HEK293 (cell line): ENCODE results near the gene GIT1.
A peak's percentile ranks its signal among the peaks of the same experiment; 100 is the strongest.

Experiments
- CTCF ChIA-PET: fragments of 350-600 bp; formaldehyde crosslinking; extraction: SDS; loops from one replicate; lab custom pipeline; 2021; ENCODE audit warnings: antibody characterized with exemption; lab: Yijun Ruan, JAX
- POLR2A ChIA-PET: fragments of 300-600 bp; formaldehyde crosslinking; extraction: SDS; loops from one replicate; lab custom pipeline; 2020; ENCODE audit warnings: antibody characterized with exemption, inconsistent platforms; lab: Yijun Ruan, JAX
- H3K27ac ChIP-seq: fragments of 200-500 bp; sonication (Bioruptor generic); 2 replicates; pipeline ENCODE4 v1.5.1; 2014; ENCODE audit warnings: low read depth, low read length, control low read depth, inconsistent platforms; ENCODE audit errors: extremely low read depth
- H3K36me3 ChIP-seq, 2 experiments: fragments of 200-500 bp in 1 of 2; sonication (Bioruptor generic) in 1 of 2; 1 replicate in 1 of 2; 2 replicates in 1 of 2; pipeline ENCODE4 v1.5.1; 2014 to 2017; ENCODE audit warnings: inconsistent platforms in 2 of 2, low read length in 2 of 2; ENCODE audit not compliant: control insufficient read depth in 2 of 2, insufficient read depth in 1 of 2
- H3K4me1 ChIP-seq: fragments of 200-500 bp; sonication (Bioruptor generic); 2 replicates; pipeline ENCODE4 v1.5.1; 2014; ENCODE audit warnings: mild to moderate bottlenecking, low read length, inconsistent platforms; ENCODE audit not compliant: control insufficient read depth, insufficient read depth
- H3K4me3 ChIP-seq: 2 replicates; pipeline ENCODE4 v1.5.1; 2011; ENCODE audit warnings: low read depth, mild to moderate bottlenecking, control low read depth, low read length, moderate library complexity
- H3K9me3 ChIP-seq: fragments of 200-500 bp; sonication (Bioruptor generic); 2 replicates; pipeline ENCODE4 v1.5.1; 2014; ENCODE audit warnings: low read depth, low read length, inconsistent platforms; ENCODE audit not compliant: control insufficient read depth, insufficient read depth
- EGR2 ChIP-seq: fragments of 450-650 bp; formaldehyde crosslinking; IDR thresholded peaks from 2 replicates; pipeline ENCODE4 v1.5.1; 2016; ENCODE audit warnings: low read depth, missing biosample characterization, missing genetic modification characterization
- KLF1 ChIP-seq: fragments of 450-650 bp; formaldehyde crosslinking; IDR thresholded peaks from 2 replicates; pipeline ENCODE4 v1.5.1; 2016; ENCODE audit warnings: missing biosample characterization, missing genetic modification characterization
- MEIS1 ChIP-seq: sonication (generic); formaldehyde crosslinking; IDR thresholded peaks from 2 replicates; pipeline ENCODE4 v1.8.1; 2022; ENCODE audit warnings: missing genetic modification reagents, mild to moderate bottlenecking, borderline replicate concordance
- TRIM28 ChIP-seq: IDR thresholded peaks from 2 replicates; pipeline ENCODE4 v1.6.1; 2011; ENCODE audit warnings: low read length, control low read depth, borderline replicate concordance
- WT1 ChIP-seq: fragments of 450-650 bp; formaldehyde crosslinking; IDR thresholded peaks from 2 replicates; pipeline ENCODE4 v1.5.1; 2016; ENCODE audit warnings: missing biosample characterization, missing genetic modification characterization
- ZBTB17 ChIP-seq: fragments of 450-650 bp; formaldehyde crosslinking; IDR thresholded peaks from 2 replicates; pipeline ENCODE4 v1.5.1; 2016; ENCODE audit warnings: missing biosample characterization, missing genetic modification characterization
- ZBTB7A ChIP-seq: fragments of 450-650 bp; formaldehyde crosslinking; IDR thresholded peaks from 2 replicates; pipeline ENCODE4 v1.5.1; 2016; ENCODE audit warnings: low read depth, missing biosample characterization, missing genetic modification characterization
- ZFHX2 ChIP-seq: fragments of 450-650 bp; formaldehyde crosslinking; conservative IDR thresholded peaks from 2 replicates; pipeline ENCODE4 v1.5.1; 2016; ENCODE audit warnings: missing biosample characterization, missing genetic modification characterization
- ZNF121 ChIP-seq: fragments of 450-650 bp; formaldehyde crosslinking; IDR thresholded peaks from 2 replicates; pipeline ENCODE4 v1.5.1; 2016; ENCODE audit warnings: missing biosample characterization, missing genetic modification characterization
- ZNF248 ChIP-seq: fragments of 450-650 bp; formaldehyde crosslinking; IDR thresholded peaks from 2 replicates; pipeline ENCODE4 v1.5.1; 2017; ENCODE audit warnings: missing biosample characterization, missing genetic modification characterization
- ZNF354C ChIP-seq: fragments of 450-650 bp; formaldehyde crosslinking; IDR thresholded peaks from 2 replicates; pipeline ENCODE4 v1.5.1; 2016; ENCODE audit warnings: missing biosample characterization, missing genetic modification characterization, low read depth, borderline replicate concordance
- ZNF394 ChIP-seq: fragments of 450-650 bp; formaldehyde crosslinking; IDR thresholded peaks from 2 replicates; pipeline ENCODE4 v1.5.1; 2016; ENCODE audit warnings: missing biosample characterization, missing genetic modification characterization, mild to moderate bottlenecking, moderate library complexity, borderline replicate concordance
- ZNF544 ChIP-seq: fragments of 450-650 bp; formaldehyde crosslinking; IDR thresholded peaks from 2 replicates; pipeline ENCODE4 v1.5.0; 2017; ENCODE audit warnings: missing biosample characterization, missing genetic modification characterization
- ZNF596 ChIP-seq: fragments of 450-650 bp; IDR thresholded peaks from 2 replicates; pipeline ENCODE4 v1.5.0; 2018; ENCODE audit warnings: missing biosample characterization, mild to moderate bottlenecking, missing genetic modification characterization, moderate library complexity
- ZNF600 ChIP-seq: fragments of 450-650 bp; formaldehyde crosslinking; IDR thresholded peaks from 2 replicates; pipeline ENCODE4 v1.5.1; 2016; ENCODE audit warnings: missing biosample characterization, missing genetic modification characterization
- ZNF629 ChIP-seq: fragments of 450-650 bp; formaldehyde crosslinking; IDR thresholded peaks from 2 replicates; pipeline ENCODE4 v1.5.1; 2017; ENCODE audit warnings: missing biosample characterization, missing genetic modification characterization
- ZNF776 ChIP-seq: fragments of 450-650 bp; formaldehyde crosslinking; IDR thresholded peaks from 2 replicates; pipeline ENCODE4 v1.5.0; 2017; ENCODE audit warnings: missing biosample characterization, missing genetic modification characterization, borderline replicate concordance
- ZNF791 ChIP-seq: fragments of 450-650 bp; formaldehyde crosslinking; IDR thresholded peaks from 2 replicates; pipeline ENCODE4 v1.5.1; 2016; ENCODE audit warnings: missing biosample characterization, missing genetic modification characterization
- ZXDB ChIP-seq: fragments of 450-650 bp; formaldehyde crosslinking; IDR thresholded peaks from 2 replicates; pipeline ENCODE4 v1.5.1; 2016; ENCODE audit warnings: missing biosample characterization, missing genetic modification characterization
- TF ChIP-seq, protein P1 (sequence below): fragments of 450-650 bp; formaldehyde crosslinking; IDR thresholded peaks from 2 replicates; pipeline ENCODE4 v1.5.1; 2016; ENCODE audit warnings: missing biosample characterization, missing genetic modification characterization
- TF ChIP-seq, protein P2 (sequence below): fragments of 450-650 bp; formaldehyde crosslinking; IDR thresholded peaks from 2 replicates; pipeline ENCODE4 v1.5.1; 2016; ENCODE audit warnings: missing biosample characterization, missing genetic modification characterization, low read depth
- TF ChIP-seq, protein P3 (sequence below): fragments of 450-650 bp; formaldehyde crosslinking; IDR thresholded peaks from 2 replicates; pipeline ENCODE4 v1.5.1; 2016; ENCODE audit warnings: missing biosample characterization, missing genetic modification characterization
- TF ChIP-seq, protein P4 (sequence below): fragments of 450-650 bp; formaldehyde crosslinking; IDR thresholded peaks from 2 replicates; pipeline ENCODE4 v1.5.1; 2016; ENCODE audit warnings: missing biosample characterization, missing genetic modification characterization
- TF ChIP-seq, protein P5 (sequence below): fragments of 450-650 bp; IDR thresholded peaks from 2 replicates; pipeline ENCODE4 v1.5.1; 2018; ENCODE audit warnings: missing biosample characterization, missing genetic modification characterization

Gene GIT1

DNA sequence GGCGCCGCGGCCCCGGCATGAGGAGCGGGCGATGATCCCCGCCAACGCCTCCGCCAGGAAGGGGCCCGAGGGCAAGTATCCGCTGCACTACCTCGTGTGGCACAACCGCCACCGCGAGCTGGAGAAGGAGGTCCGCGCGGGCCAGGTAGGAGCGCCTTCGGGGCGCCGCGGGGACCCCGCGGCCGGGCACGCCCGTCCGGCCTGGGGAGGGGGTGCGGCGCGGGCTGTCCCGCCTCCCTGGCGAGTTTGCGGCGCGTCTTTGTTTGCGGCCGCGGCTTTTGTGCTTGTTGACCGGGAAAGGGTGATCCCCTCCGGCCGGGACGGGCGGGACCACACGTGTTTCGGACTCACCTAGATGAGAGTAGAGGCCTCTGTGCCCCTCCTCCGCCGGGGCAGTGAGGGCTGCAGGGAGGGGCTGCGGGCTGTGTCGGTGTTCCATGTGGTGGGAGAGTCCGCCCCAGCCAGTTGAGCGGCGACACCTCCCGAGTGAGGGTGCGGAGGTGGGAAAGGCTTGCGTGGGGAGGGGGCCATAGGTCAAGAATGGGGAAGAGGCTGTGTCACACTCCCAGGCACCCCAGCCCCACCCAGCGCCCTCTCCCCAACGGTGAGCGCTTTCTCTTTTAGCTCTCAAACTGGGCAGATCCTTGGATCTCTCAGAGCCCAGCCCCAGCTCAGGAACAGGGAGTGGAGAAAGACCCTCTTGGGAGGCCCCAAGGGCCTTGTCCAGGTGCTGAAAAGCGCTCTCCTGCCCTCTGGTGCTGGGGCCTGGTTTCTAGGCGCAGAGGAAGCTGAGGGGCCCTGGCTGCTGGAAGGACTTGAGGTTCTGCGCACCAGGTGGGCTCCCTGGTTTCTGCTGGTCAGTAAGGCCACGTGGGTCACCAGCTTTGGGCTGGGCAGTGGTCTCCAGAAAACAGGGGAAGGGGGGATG, 4.4 kb upstream of the GIT1 start (continued):
- TF ChIP-seq ZBTB17 (tag by site-specific recombination): 0 out of 2 replicates have a peak, but pooled peaks have one; percentile 27
- TF ChIP-seq ZNF791 (tag by site-specific recombination): no peak

DNA sequence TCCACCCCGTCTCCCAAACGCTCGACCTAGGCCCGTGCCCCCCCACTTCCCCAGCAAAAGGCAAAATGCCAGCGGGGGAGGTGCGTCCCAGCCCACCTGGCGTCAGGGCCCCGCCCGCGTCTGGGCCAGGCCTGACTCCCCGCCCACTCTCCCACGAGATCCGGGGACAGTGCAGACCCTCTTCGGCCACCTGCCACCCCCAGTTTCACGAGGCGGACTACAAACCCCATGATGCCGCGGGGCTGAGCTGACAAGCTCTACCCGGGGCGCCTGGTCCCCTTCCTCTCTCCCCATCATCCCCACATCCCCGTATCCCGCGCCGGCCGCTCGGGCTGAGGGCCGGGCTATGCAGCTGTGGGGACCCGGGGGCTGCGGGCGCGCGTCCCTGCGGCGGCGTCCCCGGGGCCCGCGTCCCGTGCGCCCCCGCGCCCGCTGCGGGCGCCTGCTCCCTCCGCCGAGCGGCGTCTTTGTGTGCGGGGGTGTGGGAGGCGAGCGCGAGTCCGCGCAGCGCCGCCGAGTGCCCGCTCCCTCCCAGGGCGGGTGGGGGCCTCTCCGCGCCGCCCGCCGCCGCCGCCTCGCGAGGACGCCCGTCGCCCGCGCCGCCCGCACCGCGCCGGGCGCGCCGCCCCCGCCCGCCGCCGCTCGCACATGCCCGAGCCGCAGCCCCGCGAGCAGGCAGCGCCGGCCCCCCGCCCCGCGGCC, 3.6 kb upstream of the GIT1 start, which contains the start of gene ANKRD13B:
ANKRD13B (plus strand) TSS at position 283 of the 702 bp plus-strand sequence. CDS start 490 bp downstream, outside the sequence.
- no peaks in the 10 kb centered on the region for H3K36me3 ChIP-seq
- POLR2A ChIA-PET: interaction anchor here (1.0 to 2.6 kb wide), 15 partner anchors 12 to 873 kb away, joined by 3 to 28 read pairs (median 6); partner anchors contain the start of genes ABHD15, CORO6, NUFIP2 and RPL23A
- peaks cover 44% of the 10 kb centered on the region for H3K4me1 ChIP-seq
- H3K9me3 ChIP-seq: no peaks in the 10 kb centered on the region
- peak within 1 kb of the TSS; percentile 67 for H3K4me3 ChIP-seq
- CTCF ChIA-PET: interaction anchor here (0.6 to 5.1 kb wide), 26 partner anchors 12 to 500 kb away, joined by 3 to 74 read pairs (median 5); partner anchors contain the start of genes ABHD15, SSH2 and TP53I13
- peak within 1 kb of the TSS; percentile 82 for H3K27ac ChIP-seq
- TF ChIP-seq ZNF544 (tag by site-specific recombination): no peak
- TF ChIP-seq, protein P1, sequence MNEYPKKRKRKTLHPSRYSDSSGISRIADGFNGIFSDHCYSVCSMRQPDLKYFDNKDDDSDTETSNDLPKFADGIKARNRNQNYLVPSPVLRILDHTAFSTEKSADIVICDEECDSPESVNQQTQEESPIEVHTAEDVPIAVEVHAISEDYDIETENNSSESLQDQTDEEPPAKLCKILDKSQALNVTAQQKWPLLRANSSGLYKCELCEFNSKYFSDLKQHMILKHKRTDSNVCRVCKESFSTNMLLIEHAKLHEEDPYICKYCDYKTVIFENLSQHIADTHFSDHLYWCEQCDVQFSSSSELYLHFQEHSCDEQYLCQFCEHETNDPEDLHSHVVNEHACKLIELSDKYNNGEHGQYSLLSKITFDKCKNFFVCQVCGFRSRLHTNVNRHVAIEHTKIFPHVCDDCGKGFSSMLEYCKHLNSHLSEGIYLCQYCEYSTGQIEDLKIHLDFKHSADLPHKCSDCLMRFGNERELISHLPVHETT: no peak
- TF ChIP-seq, protein P2, sequence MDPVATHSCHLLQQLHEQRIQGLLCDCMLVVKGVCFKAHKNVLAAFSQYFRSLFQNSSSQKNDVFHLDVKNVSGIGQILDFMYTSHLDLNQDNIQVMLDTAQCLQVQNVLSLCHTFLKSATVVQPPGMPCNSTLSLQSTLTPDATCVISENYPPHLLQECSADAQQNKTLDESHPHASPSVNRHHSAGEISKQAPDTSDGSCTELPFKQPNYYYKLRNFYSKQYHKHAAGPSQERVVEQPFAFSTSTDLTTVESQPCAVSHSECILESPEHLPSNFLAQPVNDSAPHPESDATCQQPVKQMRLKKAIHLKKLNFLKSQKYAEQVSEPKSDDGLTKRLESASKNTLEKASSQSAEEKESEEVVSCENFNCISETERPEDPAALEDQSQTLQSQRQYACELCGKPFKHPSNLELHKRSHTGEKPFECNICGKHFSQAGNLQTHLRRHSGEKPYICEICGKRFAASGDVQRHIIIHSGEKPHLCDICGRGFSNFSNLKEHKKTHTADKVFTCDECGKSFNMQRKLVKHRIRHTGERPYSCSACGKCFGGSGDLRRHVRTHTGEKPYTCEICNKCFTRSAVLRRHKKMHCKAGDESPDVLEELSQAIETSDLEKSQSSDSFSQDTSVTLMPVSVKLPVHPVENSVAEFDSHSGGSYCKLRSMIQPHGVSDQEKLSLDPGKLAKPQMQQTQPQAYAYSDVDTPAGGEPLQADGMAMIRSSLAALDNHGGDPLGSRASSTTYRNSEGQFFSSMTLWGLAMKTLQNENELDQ (tag by site-specific recombination): no peak
- TF ChIP-seq KLF1 (tag by site-specific recombination): peak; percentile 77
- TF ChIP-seq ZNF394 (tag by site-specific recombination): no peak
- TF ChIP-seq ZNF596 (tag by site-specific recombination): no peak
- no peak for TF ChIP-seq ZNF629 (tag by site-specific recombination)
- peak; percentile 89 for TF ChIP-seq EGR2
- TF ChIP-seq ZXDB (tag by site-specific recombination): peak; percentile 32; the same call in 1 of the 2 replicates
- TF ChIP-seq ZFHX2 (tag by site-specific recombination): peak; percentile 96
- TF ChIP-seq ZNF354C (tag by site-specific recombination): no peak
- TF ChIP-seq ZNF776: no peak
- TF ChIP-seq ZNF121: no peak
- peak; percentile 94 for TF ChIP-seq ZBTB7A (tag by site-specific recombination)
- TF ChIP-seq ZNF600 (tag by site-specific recombination): no peak
- TF ChIP-seq MEIS1 (CRISPR knock-in tag): no peak
- TF ChIP-seq WT1 (tag by site-specific recombination): 0 out of 2 replicates have a peak, but pooled peaks have one; percentile 14
- TF ChIP-seq TRIM28: no peak
- TF ChIP-seq, protein P3, sequence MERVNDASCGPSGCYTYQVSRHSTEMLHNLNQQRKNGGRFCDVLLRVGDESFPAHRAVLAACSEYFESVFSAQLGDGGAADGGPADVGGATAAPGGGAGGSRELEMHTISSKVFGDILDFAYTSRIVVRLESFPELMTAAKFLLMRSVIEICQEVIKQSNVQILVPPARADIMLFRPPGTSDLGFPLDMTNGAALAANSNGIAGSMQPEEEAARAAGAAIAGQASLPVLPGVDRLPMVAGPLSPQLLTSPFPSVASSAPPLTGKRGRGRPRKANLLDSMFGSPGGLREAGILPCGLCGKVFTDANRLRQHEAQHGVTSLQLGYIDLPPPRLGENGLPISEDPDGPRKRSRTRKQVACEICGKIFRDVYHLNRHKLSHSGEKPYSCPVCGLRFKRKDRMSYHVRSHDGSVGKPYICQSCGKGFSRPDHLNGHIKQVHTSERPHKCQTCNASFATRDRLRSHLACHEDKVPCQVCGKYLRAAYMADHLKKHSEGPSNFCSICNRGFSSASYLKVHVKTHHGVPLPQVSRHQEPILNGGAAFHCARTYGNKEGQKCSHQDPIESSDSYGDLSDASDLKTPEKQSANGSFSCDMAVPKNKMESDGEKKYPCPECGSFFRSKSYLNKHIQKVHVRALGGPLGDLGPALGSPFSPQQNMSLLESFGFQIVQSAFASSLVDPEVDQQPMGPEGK (tag by site-specific recombination): peak; percentile 97
- no peak for TF ChIP-seq ZNF248
- TF ChIP-seq, protein P4, sequence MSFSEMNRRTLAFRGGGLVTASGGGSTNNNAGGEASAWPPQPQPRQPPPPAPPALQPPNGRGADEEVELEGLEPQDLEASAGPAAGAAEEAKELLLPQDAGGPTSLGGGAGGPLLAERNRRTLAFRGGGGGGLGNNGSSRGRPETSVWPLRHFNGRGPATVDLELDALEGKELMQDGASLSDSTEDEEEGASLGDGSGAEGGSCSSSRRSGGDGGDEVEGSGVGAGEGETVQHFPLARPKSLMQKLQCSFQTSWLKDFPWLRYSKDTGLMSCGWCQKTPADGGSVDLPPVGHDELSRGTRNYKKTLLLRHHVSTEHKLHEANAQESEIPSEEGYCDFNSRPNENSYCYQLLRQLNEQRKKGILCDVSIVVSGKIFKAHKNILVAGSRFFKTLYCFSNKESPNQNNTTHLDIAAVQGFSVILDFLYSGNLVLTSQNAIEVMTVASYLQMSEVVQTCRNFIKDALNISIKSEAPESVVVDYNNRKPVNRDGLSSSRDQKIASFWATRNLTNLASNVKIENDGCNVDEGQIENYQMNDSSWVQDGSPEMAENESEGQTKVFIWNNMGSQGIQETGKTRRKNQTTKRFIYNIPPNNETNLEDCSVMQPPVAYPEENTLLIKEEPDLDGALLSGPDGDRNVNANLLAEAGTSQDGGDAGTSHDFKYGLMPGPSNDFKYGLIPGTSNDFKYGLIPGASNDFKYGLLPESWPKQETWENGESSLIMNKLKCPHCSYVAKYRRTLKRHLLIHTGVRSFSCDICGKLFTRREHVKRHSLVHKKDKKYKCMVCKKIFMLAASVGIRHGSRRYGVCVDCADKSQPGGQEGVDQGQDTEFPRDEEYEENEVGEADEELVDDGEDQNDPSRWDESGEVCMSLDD: peak; percentile 86
- TF ChIP-seq, protein P5, sequence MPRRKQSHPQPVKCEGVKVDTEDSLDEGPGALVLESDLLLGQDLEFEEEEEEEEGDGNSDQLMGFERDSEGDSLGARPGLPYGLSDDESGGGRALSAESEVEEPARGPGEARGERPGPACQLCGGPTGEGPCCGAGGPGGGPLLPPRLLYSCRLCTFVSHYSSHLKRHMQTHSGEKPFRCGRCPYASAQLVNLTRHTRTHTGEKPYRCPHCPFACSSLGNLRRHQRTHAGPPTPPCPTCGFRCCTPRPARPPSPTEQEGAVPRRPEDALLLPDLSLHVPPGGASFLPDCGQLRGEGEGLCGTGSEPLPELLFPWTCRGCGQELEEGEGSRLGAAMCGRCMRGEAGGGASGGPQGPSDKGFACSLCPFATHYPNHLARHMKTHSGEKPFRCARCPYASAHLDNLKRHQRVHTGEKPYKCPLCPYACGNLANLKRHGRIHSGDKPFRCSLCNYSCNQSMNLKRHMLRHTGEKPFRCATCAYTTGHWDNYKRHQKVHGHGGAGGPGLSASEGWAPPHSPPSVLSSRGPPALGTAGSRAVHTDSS: peak; percentile 88
